Subcutaneous adipose tissue (tissue), 4 donors: Measurements from ENCODE around the gene RAB30. TPM values are rescaled to one million over a fixed set of nuclear protein-coding genes. Genes with fewer than 3 reads are reported as not detected.

ENCODE experiments used
- total RNA-seq, 4 donors: library from RNA; depleted of rRNA; stranded (reverse); fragments of >200 nt; gene quantifications; one replicate each; pipeline ENCODE4 v1.1.0, GENCODE V29; 2016
- TF ChIP-seq, protein P1 (sequence below): fragments of 450-650 bp; IDR thresholded peaks from one replicate; pipeline ENCODE4 v1.5.1; 2016; ENCODE audit warnings: low read depth, mild to moderate bottlenecking, control low read depth, antibody characterized with exemption, moderate library complexity

RAB30 gene
- total RNA-seq, 4 donors from 2014 or later: 18.8 to 34.1 (median 27.5) TPM

DNA sequence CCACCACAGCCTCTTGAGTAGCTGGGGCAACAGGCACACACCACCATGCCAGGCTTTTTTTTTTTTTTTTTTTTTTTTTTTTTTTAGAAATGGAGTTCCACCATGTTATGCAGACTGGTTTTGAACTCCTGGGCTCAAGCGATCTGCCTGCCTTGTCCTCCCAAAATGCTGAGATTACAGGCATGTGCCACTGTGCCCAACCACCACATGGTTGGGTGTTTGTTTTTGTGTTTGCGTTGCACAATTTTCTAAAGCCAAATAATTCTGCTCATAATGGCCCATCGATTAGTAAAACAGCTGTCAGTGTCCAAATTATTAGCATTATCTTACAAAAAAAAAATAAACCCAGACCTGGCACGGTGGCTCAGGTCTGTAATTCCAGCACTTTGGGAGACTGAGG is 104.3 kb downstream of the RAB30 start:
- TF ChIP-seq, protein P1, sequence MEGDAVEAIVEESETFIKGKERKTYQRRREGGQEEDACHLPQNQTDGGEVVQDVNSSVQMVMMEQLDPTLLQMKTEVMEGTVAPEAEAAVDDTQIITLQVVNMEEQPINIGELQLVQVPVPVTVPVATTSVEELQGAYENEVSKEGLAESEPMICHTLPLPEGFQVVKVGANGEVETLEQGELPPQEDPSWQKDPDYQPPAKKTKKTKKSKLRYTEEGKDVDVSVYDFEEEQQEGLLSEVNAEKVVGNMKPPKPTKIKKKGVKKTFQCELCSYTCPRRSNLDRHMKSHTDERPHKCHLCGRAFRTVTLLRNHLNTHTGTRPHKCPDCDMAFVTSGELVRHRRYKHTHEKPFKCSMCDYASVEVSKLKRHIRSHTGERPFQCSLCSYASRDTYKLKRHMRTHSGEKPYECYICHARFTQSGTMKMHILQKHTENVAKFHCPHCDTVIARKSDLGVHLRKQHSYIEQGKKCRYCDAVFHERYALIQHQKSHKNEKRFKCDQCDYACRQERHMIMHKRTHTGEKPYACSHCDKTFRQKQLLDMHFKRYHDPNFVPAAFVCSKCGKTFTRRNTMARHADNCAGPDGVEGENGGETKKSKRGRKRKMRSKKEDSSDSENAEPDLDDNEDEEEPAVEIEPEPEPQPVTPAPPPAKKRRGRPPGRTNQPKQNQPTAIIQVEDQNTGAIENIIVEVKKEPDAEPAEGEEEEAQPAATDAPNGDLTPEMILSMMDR: no peak

DNA sequence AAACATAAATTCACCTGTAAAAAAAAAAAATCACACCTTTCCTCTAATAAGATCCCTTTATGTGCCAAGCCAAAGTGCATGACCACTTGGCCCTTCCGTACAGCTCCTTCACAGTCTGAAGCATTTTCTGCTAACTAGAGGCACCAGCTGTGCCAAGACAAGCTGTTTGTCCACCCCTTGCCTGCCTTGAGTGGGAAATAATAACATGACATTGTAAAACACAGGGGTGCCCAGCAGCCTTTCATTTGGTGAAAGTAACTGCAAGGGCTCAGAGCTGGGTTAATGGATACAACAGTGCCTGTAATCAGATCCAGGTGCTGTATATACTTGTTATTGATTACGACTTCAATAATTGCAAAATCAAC is 110.9 kb downstream of the RAB30 start:
- TF ChIP-seq, protein P1: no peak

DNA sequence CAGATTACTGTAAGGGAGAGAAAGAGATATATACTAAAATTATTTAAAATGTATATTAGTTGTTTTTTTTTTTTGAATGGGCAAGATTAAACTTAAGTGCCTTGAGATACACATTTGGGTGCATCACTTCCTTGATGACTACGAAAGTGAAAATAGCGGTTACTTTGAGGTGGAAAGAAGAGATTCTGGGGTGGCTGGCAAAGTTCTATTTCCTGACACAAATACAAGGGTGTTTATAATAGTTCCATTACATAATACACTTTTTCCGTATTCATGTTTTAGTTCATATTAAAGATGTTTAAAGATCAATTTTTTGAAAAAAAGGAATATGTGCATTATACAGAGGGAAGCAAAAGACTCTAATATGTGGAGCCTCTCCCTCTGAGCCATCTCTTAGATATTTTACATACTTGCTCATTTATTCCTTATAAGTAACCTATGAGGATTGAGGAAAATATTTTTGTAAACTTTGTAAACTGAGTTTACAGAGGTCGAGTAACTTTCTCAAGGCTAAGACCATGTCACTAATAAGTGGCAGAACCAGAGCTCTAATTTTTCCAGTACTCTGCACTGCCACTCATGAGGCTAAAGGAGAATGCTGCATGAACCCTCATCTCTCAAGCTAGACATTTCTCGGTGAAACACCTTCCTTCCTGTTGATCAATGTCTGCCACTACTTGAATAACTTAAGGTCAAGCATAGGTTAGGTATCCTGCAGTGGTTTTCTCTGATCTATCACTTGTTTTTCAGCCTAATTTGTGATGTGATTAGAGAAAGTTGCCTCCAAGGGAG is 111.5 kb downstream of the RAB30 start:
- TF ChIP-seq, protein P1: no peak

DNA sequence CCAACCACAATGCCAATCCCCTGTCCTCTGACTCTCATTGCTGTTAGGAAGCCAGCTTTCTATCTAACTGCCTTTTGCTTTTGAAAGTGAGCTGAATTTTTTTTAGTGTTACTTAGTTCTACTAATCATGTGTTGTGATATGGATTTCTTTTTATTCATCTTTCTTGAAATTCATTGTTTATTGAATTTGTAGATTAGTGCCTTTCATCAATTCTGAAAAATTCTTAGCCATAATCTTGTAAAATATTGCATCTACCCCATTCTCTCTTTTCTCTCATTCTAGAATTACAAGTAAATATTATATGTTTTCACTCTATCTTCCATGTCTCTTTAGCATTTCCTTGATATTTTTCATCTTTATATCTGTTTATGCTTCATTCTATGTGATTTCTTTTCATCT is 122.3 kb downstream of the RAB30 start:
- TF ChIP-seq, protein P1: no peak

DNA sequence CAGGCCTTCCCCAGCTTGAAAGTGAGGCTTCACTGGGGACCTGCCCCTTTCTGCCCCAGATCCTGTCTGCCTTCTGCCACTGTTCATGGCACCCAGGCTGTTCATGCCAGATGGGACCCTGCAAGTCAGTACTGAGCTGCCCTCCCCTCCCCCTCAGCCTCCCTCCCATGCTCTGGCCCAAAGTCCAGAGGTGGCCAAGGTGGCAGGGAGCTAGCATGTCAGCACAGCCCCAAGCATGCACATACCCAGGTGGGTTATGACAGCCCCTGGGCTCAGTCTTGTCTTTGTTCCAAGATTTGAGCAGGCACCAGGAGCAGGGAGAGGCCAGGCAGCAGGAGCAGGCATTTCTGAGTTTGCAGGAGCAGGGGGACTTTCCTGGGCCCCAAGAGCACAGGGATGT is 126.0 kb downstream of the RAB30 start:
- TF ChIP-seq, protein P1: no peak

DNA sequence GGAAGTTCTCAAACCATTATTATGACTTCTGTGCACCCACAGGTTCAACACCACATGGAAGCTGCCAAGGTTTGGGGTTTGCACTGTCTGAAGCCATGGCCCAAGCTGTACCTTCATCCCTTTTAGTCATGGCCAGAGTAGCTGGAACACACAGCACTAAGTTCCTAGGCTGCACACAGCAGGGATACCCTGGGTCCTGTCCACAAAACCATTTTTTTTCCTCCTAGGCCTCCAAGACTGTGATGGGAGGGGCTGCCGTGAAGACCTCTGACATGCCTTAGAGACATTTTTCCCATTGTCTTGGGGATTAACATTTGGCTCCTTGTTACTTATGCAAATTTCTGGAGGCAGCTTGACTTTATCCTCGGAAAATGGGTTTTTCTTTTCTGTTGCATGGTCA is 127.5 kb downstream of the RAB30 start:
- TF ChIP-seq, protein P1: no peak

DNA sequence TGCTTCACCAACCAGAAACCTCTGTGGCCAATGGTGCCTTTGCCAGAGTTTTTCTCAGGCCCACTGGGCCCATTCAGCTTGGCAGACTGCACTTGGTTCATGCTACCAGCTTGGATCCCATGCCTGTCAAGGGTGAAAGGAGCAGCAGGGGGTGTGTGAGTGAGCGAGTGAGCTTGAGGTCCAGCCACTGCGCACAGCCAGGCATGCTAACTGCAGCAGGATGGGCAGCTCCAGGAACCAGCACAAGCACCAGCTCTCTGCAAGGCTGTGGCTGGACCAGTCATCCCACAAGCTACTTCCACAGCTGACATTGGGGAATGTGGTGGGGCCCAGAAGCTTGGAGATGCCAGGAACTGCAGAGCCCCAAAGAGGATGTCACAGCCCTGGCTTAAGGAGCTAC is 129.3 kb downstream of the RAB30 start:
- TF ChIP-seq, protein P1: no peak
